Neural progenitor cell (in vitro differentiated cells): ENCODE results near the gene C22orf39. TPM values are rescaled to one million over a fixed set of nuclear protein-coding genes. Genes with fewer than 3 reads are reported as not detected.

ENCODE experiments used
- DNase-seq: peaks from one replicate; pipeline ENCODE4 v3.0.0-alpha.2; 2016; ENCODE audit warnings: low spot score
- H2AFZ ChIP-seq: fragments of 200-600 bp; sonication (generic); replicated peaks from 2 replicates; pipeline ENCODE4 v1.6.1; 2016; ENCODE audit warnings: antibody characterized with exemption
- H3F3A ChIP-seq: fragments of 200-600 bp; sonication (generic); 2 replicates; pipeline ENCODE4 v1.6.1; 2016; ENCODE audit warnings: antibody characterized with exemption, low read depth
- H3K27ac ChIP-seq: fragments of 200-600 bp; sonication (generic); 2 replicates; pipeline ENCODE4 v1.5.1; 2016; ENCODE audit warnings: mild to moderate bottlenecking
- H3K27me3 ChIP-seq: fragments of 200-600 bp; sonication (generic); 2 replicates; pipeline ENCODE4 v1.6.1; 2016; ENCODE audit warnings: mild to moderate bottlenecking, moderate library complexity
- H3K36me3 ChIP-seq: fragments of 200-600 bp; sonication (generic); 2 replicates; pipeline ENCODE4 v1.5.1; 2016
- H3K4me1 ChIP-seq: fragments of 200-600 bp; sonication (generic); 2 replicates; pipeline ENCODE4 v1.6.1; 2016; ENCODE audit warnings: mixed run types
- H3K4me2 ChIP-seq: fragments of 200-600 bp; sonication (generic); 2 replicates; pipeline ENCODE4 v1.6.1; 2016
- H3K4me3 ChIP-seq: fragments of 200-600 bp; sonication (generic); 2 replicates; pipeline ENCODE4 v1.5.1; 2016
- H3K79me2 ChIP-seq: fragments of 200-600 bp; sonication (generic); 2 replicates; pipeline ENCODE4 v1.6.1; 2016; ENCODE audit warnings: low read depth
- H3K9ac ChIP-seq: fragments of 200-600 bp; sonication (generic); 2 replicates; pipeline ENCODE4 v1.6.1; 2016
- H3K9me3 ChIP-seq: fragments of 200-600 bp; sonication (generic); 2 replicates; pipeline ENCODE4 v1.5.1; 2016; ENCODE audit warnings: low read depth
- H4K20me1 ChIP-seq: fragments of 200-600 bp; sonication (generic); 2 replicates; pipeline ENCODE4 v1.6.1; 2016; ENCODE audit warnings: low read depth
- H3K27ac Mint-ChIP-seq: 3 replicates; pipeline ENCODE4 v1.8.0; 2021; ENCODE audit warnings: mixed read lengths
- H3K27me3 Mint-ChIP-seq: 2 replicates; pipeline ENCODE4 v1.8.0; 2022; ENCODE audit warnings: low read depth, mild to moderate bottlenecking, inconsistent platforms, moderate library complexity, mixed read lengths; ENCODE audit not compliant: insufficient read depth
- H3K36me3 Mint-ChIP-seq: 3 replicates; pipeline ENCODE4 v1.8.0; 2021; ENCODE audit warnings: mixed read lengths
- H3K4me1 Mint-ChIP-seq: 3 replicates; pipeline ENCODE4 v1.8.0; 2021; ENCODE audit warnings: mixed read lengths
- H3K4me3 Mint-ChIP-seq: 3 replicates; pipeline ENCODE4 v1.8.0; 2021; ENCODE audit warnings: mild to moderate bottlenecking, moderate library complexity, mixed read lengths
- H3K9me3 Mint-ChIP-seq: 3 replicates; pipeline ENCODE4 v1.8.0; 2020; ENCODE audit warnings: mixed read lengths
- EZH2 ChIP-seq: fragments of 200-600 bp; sonication (generic); IDR thresholded peaks from 2 replicates; pipeline ENCODE4 v1.6.1; 2017; ENCODE audit warnings: antibody characterized with exemption, mild to moderate bottlenecking, moderate library complexity
- EZH2phosphoT487 ChIP-seq: fragments of 200-600 bp; sonication (generic); IDR thresholded peaks from 2 replicates; pipeline ENCODE4 v1.6.1; 2017; ENCODE audit warnings: antibody characterized with exemption
- total RNA-seq: library from RNA; depleted of rRNA; stranded (reverse); fragments of >200 nt; gene quantifications from 2 replicates; pipeline ENCODE4 v1.2.3, GENCODE V29; 2015; ENCODE audit warnings: low replicate concordance
- TF ChIP-seq, protein P1 (sequence below): fragments of 200-600 bp; sonication (generic); IDR thresholded peaks from 2 replicates; pipeline ENCODE4 v1.5.1; 2017; ENCODE audit warnings: antibody characterized with exemption, mild to moderate bottlenecking

Gene C22orf39
- total RNA-seq, 1 donor from 2014 or later: 49.5 TPM

DNA sequence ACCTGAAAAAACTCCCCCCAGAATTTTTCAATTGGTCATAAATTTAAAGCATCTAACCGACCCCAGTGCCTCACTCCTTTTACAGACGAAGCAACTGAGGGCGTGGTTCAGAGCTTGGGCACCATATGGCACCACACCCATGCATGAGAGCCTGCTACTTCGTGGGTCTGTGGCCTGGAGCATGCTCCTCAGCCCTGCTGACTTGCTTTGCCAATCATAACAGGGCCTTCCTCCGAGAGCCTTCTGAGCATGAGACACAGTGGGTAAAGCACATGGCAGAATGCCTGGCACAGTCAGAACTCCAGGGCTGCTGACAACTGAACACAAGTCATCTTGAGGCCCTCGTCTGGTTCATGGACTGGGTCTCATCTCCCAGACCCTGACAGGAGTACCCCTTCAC, 49.3 kb downstream of the C22orf39 start:
- H3K9me3 ChIP-seq: no peaks in the 10 kb centered on the region
- H3K4me2 ChIP-seq: no peak overlapping the region
- no peak overlapping the region for H3K27ac ChIP-seq
- H3F3A ChIP-seq: no peaks in the 10 kb centered on the region
- H3K79me2 ChIP-seq: no peaks in the 10 kb centered on the region
- H3K36me3 Mint-ChIP-seq: peaks cover 20% of the 10 kb centered on the region
- no peaks in the 10 kb centered on the region for H3K4me1 ChIP-seq
- H3K27me3 Mint-ChIP-seq: no peaks in the 10 kb centered on the region
- no peaks in the 10 kb centered on the region for H3K4me1 Mint-ChIP-seq
- DNase-seq: no peak
- peaks cover 4% of the 10 kb centered on the region for H3K36me3 ChIP-seq
- no peak overlapping the region for H3K4me3 Mint-ChIP-seq
- no peak overlapping the region for H3K27ac Mint-ChIP-seq
- no peaks in the 10 kb centered on the region for H3K27me3 ChIP-seq
- no peak overlapping the region for H3K9ac ChIP-seq
- H3K4me3 ChIP-seq: no peak overlapping the region
- H4K20me1 ChIP-seq: no peaks in the 10 kb centered on the region
- no peak overlapping the region for H2AFZ ChIP-seq
- H3K9me3 Mint-ChIP-seq: no peaks in the 10 kb centered on the region
- TF ChIP-seq EZH2phosphoT487 (no peak), EZH2 (no peak)
- TF ChIP-seq, protein P1, sequence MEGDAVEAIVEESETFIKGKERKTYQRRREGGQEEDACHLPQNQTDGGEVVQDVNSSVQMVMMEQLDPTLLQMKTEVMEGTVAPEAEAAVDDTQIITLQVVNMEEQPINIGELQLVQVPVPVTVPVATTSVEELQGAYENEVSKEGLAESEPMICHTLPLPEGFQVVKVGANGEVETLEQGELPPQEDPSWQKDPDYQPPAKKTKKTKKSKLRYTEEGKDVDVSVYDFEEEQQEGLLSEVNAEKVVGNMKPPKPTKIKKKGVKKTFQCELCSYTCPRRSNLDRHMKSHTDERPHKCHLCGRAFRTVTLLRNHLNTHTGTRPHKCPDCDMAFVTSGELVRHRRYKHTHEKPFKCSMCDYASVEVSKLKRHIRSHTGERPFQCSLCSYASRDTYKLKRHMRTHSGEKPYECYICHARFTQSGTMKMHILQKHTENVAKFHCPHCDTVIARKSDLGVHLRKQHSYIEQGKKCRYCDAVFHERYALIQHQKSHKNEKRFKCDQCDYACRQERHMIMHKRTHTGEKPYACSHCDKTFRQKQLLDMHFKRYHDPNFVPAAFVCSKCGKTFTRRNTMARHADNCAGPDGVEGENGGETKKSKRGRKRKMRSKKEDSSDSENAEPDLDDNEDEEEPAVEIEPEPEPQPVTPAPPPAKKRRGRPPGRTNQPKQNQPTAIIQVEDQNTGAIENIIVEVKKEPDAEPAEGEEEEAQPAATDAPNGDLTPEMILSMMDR: no peak

GRCh38 chr22:19397734-19398104, 49.8 kb downstream of the C22orf39 start:
- H4K20me1 ChIP-seq: no peaks in the 10 kb centered on the region
- H3K9me3 ChIP-seq: no peaks in the 10 kb centered on the region
- H2AFZ ChIP-seq: no peak overlapping the region
- Mint-ChIP-seq H3K4me1 (no peaks in the 10 kb centered on the region), H3K36me3 (peaks cover 20% of the 10 kb centered on the region), H3K4me3 (no peak overlapping the region), H3K9me3 (no peaks in the 10 kb centered on the region), H3K27ac (no peak overlapping the region), H3K27me3 (no peaks in the 10 kb centered on the region)
- no peaks in the 10 kb centered on the region for H3K4me1 ChIP-seq
- H3K4me3 ChIP-seq: no peak overlapping the region
- DNase-seq: no peak
- H3K79me2 ChIP-seq: no peaks in the 10 kb centered on the region
- no peak overlapping the region for H3K9ac ChIP-seq
- H3K27me3 ChIP-seq: no peaks in the 10 kb centered on the region
- peaks cover 4% of the 10 kb centered on the region for H3K36me3 ChIP-seq
- TF ChIP-seq EZH2 (no peak), EZH2phosphoT487 (no peak)
- TF ChIP-seq, protein P1: no peak
- H3K27ac ChIP-seq: no peak overlapping the region
- no peak overlapping the region for H3K4me2 ChIP-seq
- no peaks in the 10 kb centered on the region for H3F3A ChIP-seq

- no peaks in the 10 kb centered on the region for H3K27me3 Mint-ChIP-seq
- H3K36me3 ChIP-seq: peaks cover 2% of the 10 kb centered on the region
- no peak overlapping the region for H3K4me2 ChIP-seq
- H3K9me3 Mint-ChIP-seq: no peaks in the 10 kb centered on the region
- TF ChIP-seq EZH2: no peak
- TF ChIP-seq, protein P1: no peak
- no peak for TF ChIP-seq EZH2phosphoT487
- H3K27ac Mint-ChIP-seq: no peak overlapping the region
- H3F3A ChIP-seq: no peaks in the 10 kb centered on the region
- no peaks in the 10 kb centered on the region for H3K4me1 ChIP-seq
- no peaks in the 10 kb centered on the region for H3K4me1 Mint-ChIP-seq
- no peak overlapping the region for H3K27ac ChIP-seq
- H4K20me1 ChIP-seq: no peaks in the 10 kb centered on the region
- peaks cover 20% of the 10 kb centered on the region for H3K36me3 Mint-ChIP-seq
- no peak overlapping the region for H3K4me3 Mint-ChIP-seq
- DNase-seq: no peak
- no peaks in the 10 kb centered on the region for H3K79me2 ChIP-seq
- H3K27me3 ChIP-seq: no peaks in the 10 kb centered on the region
- no peaks in the 10 kb centered on the region for H3K9me3 ChIP-seq
- no peak overlapping the region for H3K9ac ChIP-seq
- no peak overlapping the region for H2AFZ ChIP-seq
- no peak overlapping the region for H3K4me3 ChIP-seq
These were observed 50.4 kb downstream of the C22orf39 start for GRCh38 chr22:19396934-19397733.
